ENCODE measurements around the gene LRTM1.

LRTM1 gene

DNA sequence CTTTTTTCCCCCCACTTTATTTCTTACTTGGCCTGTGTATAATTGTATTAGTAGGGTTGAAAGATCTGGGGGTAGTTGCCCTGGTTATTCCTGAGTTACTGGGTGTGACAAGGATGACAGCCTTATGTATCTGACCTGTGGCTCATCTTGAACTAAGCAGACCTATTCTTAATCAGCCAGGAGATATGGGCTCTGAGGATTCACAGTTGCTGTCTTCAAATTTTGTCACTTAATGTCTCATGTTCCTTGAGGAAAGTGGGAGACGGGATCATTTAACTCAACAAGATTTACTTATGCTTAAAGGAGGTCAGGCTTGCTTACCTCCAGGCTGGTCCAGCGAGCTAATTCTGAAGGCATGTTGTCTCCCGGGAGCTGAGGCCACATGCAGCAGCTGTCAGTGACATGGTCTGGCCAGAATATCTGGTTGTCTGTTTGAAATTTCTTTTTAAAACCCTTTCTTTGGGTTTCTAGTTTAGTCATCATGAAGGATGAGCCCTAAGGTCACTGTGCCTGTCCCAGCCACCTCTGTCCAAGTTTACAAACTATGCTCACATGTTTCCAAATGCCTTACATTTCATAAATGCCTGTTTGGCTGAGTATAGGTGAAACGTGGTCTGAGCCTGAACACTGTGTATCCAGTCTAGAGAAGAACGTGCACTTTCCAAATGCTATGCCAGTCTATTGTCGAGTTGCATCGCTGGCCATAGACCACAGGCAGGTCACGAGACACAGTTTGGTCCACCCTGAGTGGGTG, 26.8 kb downstream of the LRTM1 start:
- Histone ChIP-seq H3K27me3 (ENCODE audit: insufficient read depth, poor library complexity, severe bottlenecking) (no peaks in the 10 kb centered on the region), H3K4me3 (replicated peaks; ENCODE audit: insufficient read depth, low read length) (no peak overlapping the region), H3K27ac (replicated peaks) (no peak overlapping the region)
- no peak for DNase-seq (ENCODE audit: low read depth in 1 of 2, low spot score in 1 of 2)
- TF ChIP-seq SPI1 (IDR thresholded peaks at IDR 0.05; ENCODE audit: borderline replicate concordance, low read depth), result no peak
- TF ChIP-seq, protein P1, sequence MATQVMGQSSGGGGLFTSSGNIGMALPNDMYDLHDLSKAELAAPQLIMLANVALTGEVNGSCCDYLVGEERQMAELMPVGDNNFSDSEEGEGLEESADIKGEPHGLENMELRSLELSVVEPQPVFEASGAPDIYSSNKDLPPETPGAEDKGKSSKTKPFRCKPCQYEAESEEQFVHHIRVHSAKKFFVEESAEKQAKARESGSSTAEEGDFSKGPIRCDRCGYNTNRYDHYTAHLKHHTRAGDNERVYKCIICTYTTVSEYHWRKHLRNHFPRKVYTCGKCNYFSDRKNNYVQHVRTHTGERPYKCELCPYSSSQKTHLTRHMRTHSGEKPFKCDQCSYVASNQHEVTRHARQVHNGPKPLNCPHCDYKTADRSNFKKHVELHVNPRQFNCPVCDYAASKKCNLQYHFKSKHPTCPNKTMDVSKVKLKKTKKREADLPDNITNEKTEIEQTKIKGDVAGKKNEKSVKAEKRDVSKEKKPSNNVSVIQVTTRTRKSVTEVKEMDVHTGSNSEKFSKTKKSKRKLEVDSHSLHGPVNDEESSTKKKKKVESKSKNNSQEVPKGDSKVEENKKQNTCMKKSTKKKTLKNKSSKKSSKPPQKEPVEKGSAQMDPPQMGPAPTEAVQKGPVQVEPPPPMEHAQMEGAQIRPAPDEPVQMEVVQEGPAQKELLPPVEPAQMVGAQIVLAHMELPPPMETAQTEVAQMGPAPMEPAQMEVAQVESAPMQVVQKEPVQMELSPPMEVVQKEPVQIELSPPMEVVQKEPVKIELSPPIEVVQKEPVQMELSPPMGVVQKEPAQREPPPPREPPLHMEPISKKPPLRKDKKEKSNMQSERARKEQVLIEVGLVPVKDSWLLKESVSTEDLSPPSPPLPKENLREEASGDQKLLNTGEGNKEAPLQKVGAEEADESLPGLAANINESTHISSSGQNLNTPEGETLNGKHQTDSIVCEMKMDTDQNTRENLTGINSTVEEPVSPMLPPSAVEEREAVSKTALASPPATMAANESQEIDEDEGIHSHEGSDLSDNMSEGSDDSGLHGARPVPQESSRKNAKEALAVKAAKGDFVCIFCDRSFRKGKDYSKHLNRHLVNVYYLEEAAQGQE (IDR thresholded peaks at IDR 0.05; ENCODE audit: insufficient replicate concordance, low read depth), result no peak
- TF ChIP-seq, protein P2, sequence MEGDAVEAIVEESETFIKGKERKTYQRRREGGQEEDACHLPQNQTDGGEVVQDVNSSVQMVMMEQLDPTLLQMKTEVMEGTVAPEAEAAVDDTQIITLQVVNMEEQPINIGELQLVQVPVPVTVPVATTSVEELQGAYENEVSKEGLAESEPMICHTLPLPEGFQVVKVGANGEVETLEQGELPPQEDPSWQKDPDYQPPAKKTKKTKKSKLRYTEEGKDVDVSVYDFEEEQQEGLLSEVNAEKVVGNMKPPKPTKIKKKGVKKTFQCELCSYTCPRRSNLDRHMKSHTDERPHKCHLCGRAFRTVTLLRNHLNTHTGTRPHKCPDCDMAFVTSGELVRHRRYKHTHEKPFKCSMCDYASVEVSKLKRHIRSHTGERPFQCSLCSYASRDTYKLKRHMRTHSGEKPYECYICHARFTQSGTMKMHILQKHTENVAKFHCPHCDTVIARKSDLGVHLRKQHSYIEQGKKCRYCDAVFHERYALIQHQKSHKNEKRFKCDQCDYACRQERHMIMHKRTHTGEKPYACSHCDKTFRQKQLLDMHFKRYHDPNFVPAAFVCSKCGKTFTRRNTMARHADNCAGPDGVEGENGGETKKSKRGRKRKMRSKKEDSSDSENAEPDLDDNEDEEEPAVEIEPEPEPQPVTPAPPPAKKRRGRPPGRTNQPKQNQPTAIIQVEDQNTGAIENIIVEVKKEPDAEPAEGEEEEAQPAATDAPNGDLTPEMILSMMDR (IDR thresholded peaks at IDR 0.05; ENCODE audit: insufficient read depth, low read length), result no peak
- no peak for TF ChIP-seq GABPA (IDR thresholded peaks at IDR 0.05; ENCODE audit: low read depth)
- no peak for TF ChIP-seq POLR2AphosphoS5 (IDR thresholded peaks at IDR 0.05; ENCODE audit: low read depth)

DNA sequence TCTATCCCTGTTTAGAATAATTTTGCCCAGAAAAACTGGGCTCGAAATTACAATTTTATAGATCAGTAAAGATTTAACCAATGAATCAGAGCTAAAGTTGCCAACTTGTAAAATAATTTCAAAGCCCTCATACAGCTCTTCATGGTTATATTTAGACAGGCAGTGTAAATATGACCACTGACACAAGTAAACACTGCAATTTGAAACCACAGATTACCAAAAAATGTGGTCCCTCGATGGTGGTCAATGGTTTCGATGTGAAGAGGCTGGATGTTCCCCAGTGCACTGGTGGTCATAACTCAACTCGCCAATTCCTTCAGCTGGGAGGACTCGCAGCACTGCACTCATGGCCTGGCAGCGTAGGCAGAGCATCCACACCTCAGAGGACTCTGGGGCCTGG, 28.6 kb downstream of the LRTM1 start:
- Histone ChIP-seq H3K27me3 (ENCODE audit: insufficient read depth, poor library complexity, severe bottlenecking) (no peaks in the 10 kb centered on the region), H3K27ac (replicated peaks) (no peak overlapping the region), H3K4me3 (replicated peaks; ENCODE audit: insufficient read depth, low read length) (no peak overlapping the region)
- no peak for DNase-seq (ENCODE audit: low read depth in 1 of 2, low spot score in 1 of 2)
- TF ChIP-seq, protein P1 (IDR thresholded peaks at IDR 0.05; ENCODE audit: insufficient replicate concordance, low read depth), result no peak
- TF ChIP-seq POLR2AphosphoS5 (IDR thresholded peaks at IDR 0.05; ENCODE audit: low read depth), result no peak
- TF ChIP-seq, protein P2 (IDR thresholded peaks at IDR 0.05; ENCODE audit: insufficient read depth, low read length), result no peak
- no peak for TF ChIP-seq SPI1 (IDR thresholded peaks at IDR 0.05; ENCODE audit: borderline replicate concordance, low read depth)
- no peak for TF ChIP-seq GABPA (IDR thresholded peaks at IDR 0.05; ENCODE audit: low read depth)

DNA sequence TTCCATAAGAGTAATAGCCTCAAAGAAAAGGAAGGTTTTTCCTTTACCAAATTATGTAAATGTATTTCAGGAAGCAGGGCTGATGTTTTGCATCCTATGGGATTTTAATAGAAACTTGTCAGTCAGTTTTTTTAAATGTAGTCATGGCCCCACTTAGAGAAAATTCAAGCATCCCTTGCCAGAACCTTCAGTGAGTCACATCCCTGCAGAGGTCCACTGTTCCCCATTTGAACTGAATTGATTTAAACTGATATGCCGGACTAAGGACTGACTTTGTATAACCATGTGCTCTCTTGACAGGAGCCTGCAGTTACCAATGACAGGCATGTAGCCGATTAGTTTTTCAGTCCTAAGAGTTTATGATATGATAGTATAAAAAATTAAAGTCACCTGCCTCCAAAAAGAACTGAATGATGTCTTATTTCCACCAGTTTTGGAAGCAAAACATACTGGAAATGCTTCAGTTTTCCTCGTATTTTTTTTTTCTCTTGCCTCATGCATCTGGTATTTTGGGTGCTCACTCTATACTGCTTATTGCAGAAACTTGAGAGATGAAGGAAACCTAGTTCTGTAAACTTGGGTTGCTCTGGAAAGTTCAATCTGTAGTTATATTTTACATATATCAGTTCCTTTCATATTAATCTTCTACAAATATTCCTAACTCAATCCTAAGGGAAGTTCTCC, 30.7 kb downstream of the LRTM1 start:
- no peak overlapping the region for H3K4me3 ChIP-seq (replicated peaks; ENCODE audit: insufficient read depth, low read length)
- no peak overlapping the region for H3K27ac ChIP-seq (replicated peaks)
- DNase-seq (ENCODE audit: low read depth in 1 of 2, low spot score in 1 of 2), result no peak
- H3K27me3 ChIP-seq (ENCODE audit: insufficient read depth, poor library complexity, severe bottlenecking), result no peaks in the 10 kb centered on the region
- no peak for TF ChIP-seq GABPA (IDR thresholded peaks at IDR 0.05; ENCODE audit: low read depth)

DNA sequence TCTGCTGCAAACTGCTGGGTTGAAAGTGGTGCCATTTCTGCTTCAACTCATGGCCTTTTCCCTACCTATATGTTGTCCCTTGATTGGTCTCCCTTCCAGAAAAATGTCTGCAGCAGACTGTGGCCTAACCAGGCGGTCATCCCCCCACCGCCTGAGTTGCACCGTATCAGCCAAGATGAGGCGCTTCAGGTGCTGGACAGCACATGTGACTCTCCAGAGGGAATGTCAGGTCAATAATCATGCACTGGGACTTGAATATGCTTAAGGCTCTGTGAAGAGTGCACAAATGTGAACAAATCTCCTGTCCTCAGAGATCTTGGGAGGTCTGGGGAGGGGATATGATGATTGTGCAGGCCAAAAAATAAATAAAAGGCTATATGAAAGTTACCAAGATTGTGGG, 32.2 kb downstream of the LRTM1 start:
- Histone ChIP-seq H3K27me3 (ENCODE audit: insufficient read depth, poor library complexity, severe bottlenecking) (no peaks in the 10 kb centered on the region), H3K4me3 (replicated peaks; ENCODE audit: insufficient read depth, low read length) (no peak overlapping the region), H3K27ac (replicated peaks) (no peak overlapping the region)
- no peak for DNase-seq (ENCODE audit: low read depth in 1 of 2, low spot score in 1 of 2)
- TF ChIP-seq, protein P1 (IDR thresholded peaks at IDR 0.05; ENCODE audit: insufficient replicate concordance, low read depth), result peak; percentile 52
- TF ChIP-seq, protein P2 (IDR thresholded peaks at IDR 0.05; ENCODE audit: insufficient read depth, low read length), result no peak
